HG03280 (cell line): Measurements from ENCODE around the gene TIMM23.

Experiments used
- ATAC-seq: cut with Tn5 transposase; IDR thresholded peaks from one replicate; pipeline ENCODE4 v1.9.1; 2021; ENCODE audit warnings: mild to moderate bottlenecking, moderate library complexity; ENCODE audit not compliant: unreplicated experiment

The TIMM23 gene

GRCh38 chr10:46052057-46052790 lies 79.9 kb downstream of the TIMM23 start:
- no peak for ATAC-seq

GRCh38 chr10:46052791-46053375 lies 80.6 kb downstream of the TIMM23 start:
- no peak for ATAC-seq
